HG03439 (cell line): ENCODE results near the gene UQCC5.
"Not testable (repeated sequence)": the region's sequence is repeated elsewhere in the genome, so short reads cannot be mapped to it uniquely, and the experiment has no call there.

Experiments used
- ATAC-seq: cut with Tn5 transposase; IDR thresholded peaks from one replicate; pipeline ENCODE4 v1.9.1; 2021; ENCODE audit warnings: mild to moderate bottlenecking, moderate library complexity; ENCODE audit not compliant: unreplicated experiment

UQCC5 gene

DNA sequence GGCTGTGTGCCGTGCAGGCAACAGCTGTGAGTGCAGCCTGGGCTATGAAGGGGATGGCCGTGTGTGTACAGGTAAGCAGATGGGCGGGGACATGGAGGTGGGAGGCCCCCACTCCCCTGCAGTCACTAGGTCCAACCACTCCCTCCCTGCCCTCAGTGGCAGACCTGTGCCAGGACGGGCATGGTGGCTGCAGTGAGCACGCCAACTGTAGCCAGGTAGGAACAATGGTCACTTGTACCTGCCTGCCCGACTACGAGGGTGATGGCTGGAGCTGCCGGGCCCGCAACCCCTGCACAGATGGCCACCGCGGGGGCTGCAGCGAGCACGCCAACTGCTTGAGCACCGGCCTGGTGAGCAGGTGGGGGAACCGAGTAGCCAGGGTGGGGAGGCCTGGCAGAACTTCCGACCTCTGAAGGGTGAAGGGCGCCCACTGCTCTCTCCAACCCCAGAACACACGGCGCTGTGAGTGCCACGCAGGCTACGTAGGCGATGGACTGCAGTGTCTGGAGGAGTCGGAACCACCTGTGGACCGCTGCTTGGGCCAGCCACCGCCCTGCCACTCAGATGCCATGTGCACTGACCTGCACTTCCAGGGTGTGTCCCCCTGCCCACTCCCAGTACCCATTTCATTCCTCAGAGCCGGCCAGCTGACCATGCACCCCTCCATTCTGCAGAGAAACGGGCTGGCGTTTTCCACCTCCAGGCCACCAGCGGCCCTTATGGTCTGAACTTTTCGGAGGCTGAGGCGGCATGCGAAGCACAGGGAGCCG is 14.3 kb upstream of the UQCC5 start:
- ATAC-seq, result no peak

- ATAC-seq, result no peak
These were observed 13.7 kb upstream of the UQCC5 start for GRCh38 chr3:52522651-52523251.

DNA sequence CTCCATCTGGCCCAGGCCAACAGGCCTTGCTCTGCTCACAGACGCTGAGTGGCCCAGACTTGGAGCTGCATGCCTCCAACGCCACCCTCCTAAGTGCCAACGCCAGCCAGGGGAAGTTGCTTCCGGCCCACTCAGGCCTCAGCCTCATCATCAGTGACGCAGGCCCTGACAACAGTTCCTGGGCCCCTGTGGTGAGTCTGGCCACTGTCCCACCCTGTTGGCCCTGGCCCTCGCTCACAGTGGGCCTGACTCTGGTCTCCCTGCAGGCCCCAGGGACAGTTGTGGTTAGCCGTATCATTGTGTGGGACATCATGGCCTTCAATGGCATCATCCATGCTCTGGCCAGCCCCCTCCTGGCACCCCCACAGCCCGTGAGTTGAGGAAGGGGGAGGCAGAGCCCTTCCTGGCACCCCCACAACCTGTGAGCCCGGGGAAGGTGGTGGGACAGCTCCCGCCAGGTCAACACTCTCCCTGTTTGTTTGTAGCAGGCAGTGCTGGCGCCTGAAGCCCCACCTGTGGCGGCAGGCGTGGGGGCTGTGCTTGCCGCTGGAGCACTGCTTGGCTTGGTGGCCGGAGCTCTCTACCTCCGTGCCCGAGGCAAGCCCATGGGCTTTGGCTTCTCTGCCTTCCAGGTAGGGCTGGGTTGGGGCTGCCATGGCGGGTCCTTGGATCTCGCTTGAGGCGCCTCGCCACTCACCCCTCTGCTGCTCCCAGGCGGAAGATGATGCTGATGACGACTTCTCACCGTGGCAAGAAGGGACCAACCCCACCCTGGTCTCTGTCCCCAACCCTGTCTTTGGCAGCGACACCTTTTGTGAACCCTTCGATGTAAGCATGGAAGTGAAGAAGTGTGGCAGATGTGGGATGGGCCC is 12.8 kb upstream of the UQCC5 start:
- ATAC-seq, result no peak

GRCh38 chr3:52524258-52524751 is 12.1 kb upstream of the UQCC5 start:
- ATAC-seq, result no peak

DNA sequence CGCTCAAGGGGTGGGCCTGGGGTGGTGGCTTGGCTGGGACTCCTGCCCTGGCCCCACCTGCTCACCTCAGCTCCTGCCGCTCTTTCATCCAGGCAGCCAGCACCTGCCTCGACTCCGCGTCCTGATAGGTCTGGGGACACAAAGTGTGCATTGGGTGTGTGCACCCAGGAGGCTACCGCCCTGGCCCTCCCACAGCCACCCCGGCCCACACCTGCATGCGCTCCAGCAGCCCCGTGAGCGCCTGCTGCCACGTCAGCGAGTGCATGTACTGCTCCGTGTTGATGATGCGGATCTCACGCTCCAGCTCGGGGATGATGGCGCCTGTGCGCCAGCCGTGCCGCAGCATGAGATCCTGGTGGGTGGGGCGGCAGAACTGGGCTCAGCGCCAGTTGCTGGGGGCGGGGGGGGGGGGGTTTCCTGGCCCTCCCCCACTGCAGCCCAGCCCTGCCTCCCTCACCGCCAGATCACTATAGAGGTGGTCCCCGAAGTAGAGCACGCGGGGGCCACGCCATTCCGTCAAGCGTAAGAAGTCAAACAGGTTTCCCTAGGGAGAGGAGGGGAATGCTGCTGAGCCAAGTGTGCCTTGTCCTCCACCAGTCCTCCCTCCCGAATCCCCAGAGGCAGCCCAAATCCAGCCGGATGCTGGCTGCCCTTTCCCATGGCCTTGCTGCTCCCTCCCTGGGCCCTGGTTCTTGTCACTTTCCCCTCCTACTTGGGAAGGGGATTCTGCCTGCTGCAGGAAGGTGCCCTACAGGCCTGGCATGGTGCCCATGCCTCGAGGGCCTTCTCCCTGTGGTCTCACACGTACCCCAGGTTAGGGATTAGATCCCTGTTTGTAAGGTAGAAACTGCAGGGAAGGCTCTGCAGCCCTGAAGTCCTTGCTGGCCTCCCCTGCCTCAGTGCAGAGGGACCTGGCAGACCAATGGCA is 11.4 kb upstream of the UQCC5 start:
- no peak for ATAC-seq

DNA sequence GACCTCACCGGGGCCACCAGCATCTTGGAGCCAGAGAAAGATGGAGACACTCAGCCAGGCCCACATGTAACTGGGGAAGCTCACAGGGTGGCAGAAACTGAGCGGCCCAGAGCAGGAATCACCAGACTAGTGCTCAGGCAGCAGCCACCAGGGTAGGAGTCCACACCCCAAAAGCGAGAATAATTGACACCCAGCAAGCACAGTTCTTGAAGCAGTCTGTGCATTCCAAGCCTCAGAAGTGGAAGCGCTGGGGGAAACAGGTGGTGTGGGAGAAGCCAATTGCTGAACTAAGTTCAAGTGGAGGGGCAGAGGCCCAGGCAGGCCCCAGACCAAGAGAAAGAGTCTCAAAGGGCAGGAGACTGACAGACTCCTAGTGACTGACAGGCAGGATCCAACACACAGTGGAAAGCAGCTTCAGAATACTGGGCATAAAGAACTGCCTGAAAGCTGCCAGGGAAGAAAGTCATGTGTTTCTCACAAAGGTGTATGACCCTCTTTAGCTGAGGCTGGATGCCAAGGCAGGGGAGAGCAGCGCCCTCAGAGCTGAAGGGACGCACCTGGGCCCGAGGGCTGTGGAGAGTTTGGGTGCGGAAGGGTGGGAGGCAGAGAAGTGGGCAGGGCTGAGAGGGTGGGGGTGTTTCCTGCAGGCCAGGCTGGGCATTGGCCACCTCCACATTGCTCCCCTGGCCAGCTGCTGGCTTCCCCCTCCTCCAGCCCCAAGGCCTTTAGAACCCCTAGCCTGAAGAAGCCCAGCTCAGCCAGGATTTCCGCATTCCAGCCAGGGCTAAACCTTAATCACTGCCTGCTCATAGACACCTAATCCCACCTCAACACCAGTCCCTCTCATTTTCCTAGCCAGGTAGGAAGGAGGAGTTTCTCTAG is 10.5 kb upstream of the UQCC5 start:
- ATAC-seq, result no peak

- not testable (repeated sequence) for ATAC-seq
These were observed 9.8 kb upstream of the UQCC5 start for GRCh38 chr3:52526671-52527038.

DNA sequence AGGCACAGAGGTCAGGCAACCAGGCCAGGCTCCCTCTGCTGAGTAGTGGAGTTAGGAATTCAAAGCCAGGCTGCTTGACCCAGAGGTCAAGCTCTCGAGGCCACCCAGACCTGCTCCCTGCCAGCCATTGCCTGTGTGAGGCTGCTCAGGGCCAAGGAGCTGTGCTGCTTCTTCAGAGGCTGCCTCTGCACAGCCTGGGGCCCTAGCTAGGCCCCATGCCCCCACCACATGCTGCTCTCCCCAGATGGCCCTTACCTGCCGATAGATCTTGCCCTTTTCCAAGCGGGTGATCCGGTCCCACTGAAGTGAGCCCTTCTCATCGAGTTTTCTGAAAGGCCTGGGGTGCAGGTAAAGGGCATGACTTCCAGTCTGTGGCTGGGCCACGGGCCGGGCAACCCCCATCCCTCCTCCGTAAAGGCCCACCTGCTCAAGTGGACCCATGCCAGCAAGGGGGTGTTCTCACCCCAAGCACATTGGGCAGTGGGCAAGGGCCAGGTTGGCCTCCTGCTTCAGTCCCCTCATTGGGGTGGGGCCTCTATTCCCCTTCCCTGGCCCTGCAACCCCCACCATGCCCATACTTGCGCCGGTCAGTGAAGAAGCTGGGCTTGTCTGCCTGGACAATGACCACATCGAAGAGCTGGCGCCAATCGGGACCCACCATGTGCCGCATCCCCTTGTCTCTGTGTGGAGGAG is 9.2 kb upstream of the UQCC5 start:
- no peak for ATAC-seq

DNA sequence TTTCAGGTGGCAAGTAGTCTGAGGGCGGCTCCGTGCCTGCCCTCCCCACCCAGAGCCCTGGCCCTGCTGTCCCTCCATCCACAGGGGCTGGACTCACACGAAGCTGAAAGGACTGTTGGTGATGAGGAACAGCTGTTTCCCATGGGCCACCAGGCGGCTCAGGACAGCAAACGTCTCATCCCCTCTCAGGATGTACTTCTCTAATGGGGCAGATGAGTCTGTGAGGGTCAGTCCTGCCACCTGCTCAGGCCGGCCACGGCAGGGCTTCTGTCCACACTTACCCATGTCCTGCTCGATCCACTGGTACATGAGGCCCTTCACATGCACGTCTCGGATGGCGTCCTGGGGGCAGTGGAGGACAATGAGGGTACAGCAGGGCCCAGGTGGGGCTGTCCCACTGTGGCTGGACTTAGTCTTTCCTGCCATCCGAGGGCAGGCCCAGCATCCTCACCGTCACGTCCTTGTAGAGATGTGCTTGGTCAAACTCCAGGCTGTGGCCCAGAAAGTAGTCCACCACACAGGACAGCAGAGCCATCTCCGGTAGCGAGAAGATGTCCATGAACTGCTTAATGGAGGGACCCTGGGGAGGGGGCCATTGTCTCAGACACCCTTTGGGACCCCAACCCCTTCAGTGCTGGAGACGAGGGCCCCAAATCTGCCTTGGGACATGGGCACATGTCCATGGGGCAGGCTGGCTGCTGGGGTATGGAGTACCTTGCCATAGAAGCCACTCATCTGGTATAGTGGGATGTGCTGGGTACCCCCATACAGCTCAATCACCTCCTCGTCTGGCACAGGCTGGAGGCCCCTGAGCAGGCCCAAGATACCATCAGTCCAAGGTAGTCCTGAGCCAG is 8.4 kb upstream of the UQCC5 start:
- no peak for ATAC-seq

- ATAC-seq, result no peak
These were observed 7.6 kb upstream of the UQCC5 start for GRCh38 chr3:52528586-52529375.

- ATAC-seq, result no peak
These were observed 6.8 kb upstream of the UQCC5 start for GRCh38 chr3:52529376-52530333.

GRCh38 chr3:52530918-52531826 is 5.2 kb upstream of the UQCC5 start:
- no peak for ATAC-seq

DNA sequence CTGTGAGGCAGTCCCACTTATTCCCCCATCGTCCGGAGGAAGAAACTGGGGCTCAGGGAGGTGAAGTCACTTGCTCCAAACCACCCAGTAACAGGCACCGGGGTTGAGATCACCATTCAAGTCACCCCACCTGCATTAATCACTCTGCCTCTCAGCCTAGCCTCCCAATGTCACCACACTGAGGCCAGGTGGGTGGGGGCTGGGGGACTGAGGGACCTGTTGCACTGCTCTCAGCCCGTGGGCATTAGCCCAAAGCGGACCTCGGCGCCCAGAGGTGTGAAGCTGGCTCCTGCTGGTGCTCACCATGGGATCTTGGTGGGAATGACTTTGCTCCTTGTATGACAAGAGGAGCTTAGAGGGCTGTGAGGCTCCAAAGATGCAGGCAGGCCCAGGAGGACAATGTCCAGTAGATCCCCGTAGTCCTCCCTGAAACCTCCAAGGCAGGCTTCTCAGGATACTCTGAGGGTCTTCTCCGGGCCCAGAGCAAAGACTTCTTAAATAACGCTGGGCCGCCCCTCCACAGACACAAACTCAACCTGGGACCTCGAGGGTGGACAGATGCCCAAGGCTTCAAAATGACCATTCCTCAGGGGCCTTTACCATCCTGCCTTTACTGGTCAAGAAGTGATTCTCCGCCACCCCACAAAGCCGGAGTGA is 4.4 kb upstream of the UQCC5 start:
- ATAC-seq, result no peak

DNA sequence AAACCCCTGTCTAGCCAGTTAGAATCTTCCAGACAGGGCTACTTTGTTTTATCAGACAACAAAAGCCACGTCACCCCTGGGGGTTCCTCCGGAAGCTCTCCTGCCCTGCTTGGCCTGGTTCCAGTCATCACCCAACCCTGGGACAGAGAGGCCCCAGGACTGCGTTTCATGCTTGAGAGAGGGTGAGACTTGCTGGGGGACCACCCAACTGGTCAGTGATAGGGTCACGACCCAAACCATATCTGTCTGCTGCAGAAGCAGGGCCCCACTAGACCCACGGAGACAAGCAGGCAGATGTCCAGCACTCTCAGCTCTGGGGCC is 3.9 kb upstream of the UQCC5 start:
- no peak for ATAC-seq
